ENCODE measurements around the gene CGNL1. TPM values are rescaled to one million over a fixed set of nuclear protein-coding genes. Genes with fewer than 3 reads are reported as not detected.
A peak's percentile ranks its signal among the peaks of the same experiment; 100 is the strongest.

CGNL1 gene
- total RNA-seq, 1 donor from 2014 or later: 11.0 TPM

DNA sequence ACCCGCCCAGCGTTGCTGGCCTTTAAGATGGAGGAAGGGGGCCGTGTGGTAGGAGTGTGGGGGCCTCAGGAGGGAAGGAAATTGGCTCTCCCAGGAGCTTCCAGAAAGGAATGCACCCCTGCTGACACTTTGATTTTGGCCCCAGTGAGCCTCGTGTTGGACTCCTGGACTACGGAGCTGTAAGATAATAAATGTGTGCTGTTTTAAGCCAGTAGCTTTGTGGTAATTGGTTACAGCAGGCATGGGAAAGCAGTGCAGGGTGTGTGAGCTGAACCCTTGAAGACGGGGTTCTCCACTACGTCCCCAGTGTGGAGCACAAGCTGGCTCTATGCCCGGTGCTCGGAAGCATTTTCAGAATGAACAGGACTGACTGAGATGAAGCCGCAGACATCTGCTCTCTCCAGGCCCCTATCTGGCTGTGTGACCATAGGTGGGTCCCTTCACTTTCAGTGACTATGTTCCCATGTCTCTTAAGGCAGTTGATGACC lies 22.9 kb upstream of the CGNL1 start:
- no peak for FAIRE-seq
- Histone ChIP-seq H3K9ac (ENCODE audit: low read length) (no peak overlapping the region), H3K27ac (ENCODE audit: low read depth, low read length) (no peak overlapping the region), H3K4me2 (ENCODE audit: low read length) (no peak overlapping the region), H3K79me2 (ENCODE audit: insufficient read depth, low read length) (no peaks in the 10 kb centered on the region), H3K9me3 (ENCODE audit: insufficient read depth, low read depth, low read length) (peaks cover 3% of the 10 kb centered on the region), H3K4me3 (ENCODE audit: insufficient read depth, low read depth, low read length) (no peak overlapping the region), H3K36me3 (ENCODE audit: insufficient read depth, low read length) (no peaks in the 10 kb centered on the region), H4K20me1 (ENCODE audit: insufficient read depth, low read length) (no peaks in the 10 kb centered on the region), H3K4me1 (ENCODE audit: insufficient read depth, low read length) (peaks cover 13% of the 10 kb centered on the region), H2AFZ (ENCODE audit: low read depth, low read length) (peak overlapping the region; percentile 9), H3K27me3 (ENCODE audit: insufficient read depth, low read length) (no peaks in the 10 kb centered on the region)
- H3K4me1 Mint-ChIP-seq (ENCODE audit: low read depth, unreplicated experiment): peaks cover 23% of the 10 kb centered on the region
- DNase-seq (ENCODE audit: low read depth): no peak
- H3K9me3 Mint-ChIP-seq (ENCODE audit: unreplicated experiment): no peaks in the 10 kb centered on the region
- peaks cover 1% of the 10 kb centered on the region for H3K36me3 Mint-ChIP-seq (ENCODE audit: low read depth, unreplicated experiment)
- TF ChIP-seq, protein P1, sequence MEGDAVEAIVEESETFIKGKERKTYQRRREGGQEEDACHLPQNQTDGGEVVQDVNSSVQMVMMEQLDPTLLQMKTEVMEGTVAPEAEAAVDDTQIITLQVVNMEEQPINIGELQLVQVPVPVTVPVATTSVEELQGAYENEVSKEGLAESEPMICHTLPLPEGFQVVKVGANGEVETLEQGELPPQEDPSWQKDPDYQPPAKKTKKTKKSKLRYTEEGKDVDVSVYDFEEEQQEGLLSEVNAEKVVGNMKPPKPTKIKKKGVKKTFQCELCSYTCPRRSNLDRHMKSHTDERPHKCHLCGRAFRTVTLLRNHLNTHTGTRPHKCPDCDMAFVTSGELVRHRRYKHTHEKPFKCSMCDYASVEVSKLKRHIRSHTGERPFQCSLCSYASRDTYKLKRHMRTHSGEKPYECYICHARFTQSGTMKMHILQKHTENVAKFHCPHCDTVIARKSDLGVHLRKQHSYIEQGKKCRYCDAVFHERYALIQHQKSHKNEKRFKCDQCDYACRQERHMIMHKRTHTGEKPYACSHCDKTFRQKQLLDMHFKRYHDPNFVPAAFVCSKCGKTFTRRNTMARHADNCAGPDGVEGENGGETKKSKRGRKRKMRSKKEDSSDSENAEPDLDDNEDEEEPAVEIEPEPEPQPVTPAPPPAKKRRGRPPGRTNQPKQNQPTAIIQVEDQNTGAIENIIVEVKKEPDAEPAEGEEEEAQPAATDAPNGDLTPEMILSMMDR (IDR thresholded peaks at IDR 0.05; ENCODE audit: insufficient read depth, low read depth, low read length): no peak
- TF ChIP-seq EZH2 (IDR thresholded peaks at IDR 0.05; ENCODE audit: insufficient read depth, low read length): no peak
- no peaks in the 10 kb centered on the region for H3K27me3 Mint-ChIP-seq (ENCODE audit: low read depth, unreplicated experiment)
- no peak overlapping the region for H3K4me3 Mint-ChIP-seq (ENCODE audit: unreplicated experiment)
- no peak overlapping the region for H3K27ac Mint-ChIP-seq (ENCODE audit: unreplicated experiment)

DNA sequence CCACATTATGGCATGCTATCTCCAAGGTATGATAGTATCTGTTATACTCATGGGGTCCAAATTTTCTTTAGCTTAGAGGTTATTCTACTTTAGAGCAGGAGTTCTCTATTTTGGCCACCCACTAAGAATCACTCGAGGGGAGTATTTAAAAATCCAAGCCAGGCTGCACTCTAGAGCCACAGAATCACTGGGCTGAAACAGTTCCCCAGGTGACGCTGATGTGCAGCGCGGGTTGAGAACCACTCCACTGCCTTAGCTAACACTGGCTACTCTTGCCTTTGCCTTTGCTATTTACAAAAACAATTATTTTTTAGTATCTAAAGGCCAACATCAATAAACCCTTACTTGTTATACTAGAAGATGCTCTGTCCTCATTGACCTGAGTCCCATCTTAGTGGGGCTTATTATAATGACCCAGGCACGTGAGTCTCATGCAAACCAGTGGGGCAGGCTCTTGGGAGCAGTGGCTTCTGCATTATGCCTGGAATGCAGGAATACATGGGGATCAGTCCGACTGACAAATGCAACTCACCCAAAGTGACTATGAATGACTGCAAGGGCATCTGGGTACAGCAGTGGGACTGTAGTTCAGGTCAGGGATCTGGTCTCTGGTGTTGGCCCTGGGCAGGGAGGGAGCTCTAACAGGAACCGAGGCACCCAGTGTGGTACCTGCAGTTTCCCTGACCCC lies 21.7 kb upstream of the CGNL1 start:
- Histone ChIP-seq H3K4me2 (ENCODE audit: low read length) (no peak overlapping the region), H3K36me3 (ENCODE audit: insufficient read depth, low read length) (no peaks in the 10 kb centered on the region), H3K9me3 (ENCODE audit: insufficient read depth, low read depth, low read length) (peaks cover 3% of the 10 kb centered on the region), H3K4me3 (ENCODE audit: insufficient read depth, low read depth, low read length) (no peak overlapping the region), H3K79me2 (ENCODE audit: insufficient read depth, low read length) (no peaks in the 10 kb centered on the region), H3K27ac (ENCODE audit: low read depth, low read length) (no peak overlapping the region), H3K9ac (ENCODE audit: low read length) (no peak overlapping the region), H4K20me1 (ENCODE audit: insufficient read depth, low read length) (no peaks in the 10 kb centered on the region), H3K4me1 (ENCODE audit: insufficient read depth, low read length) (peaks cover 13% of the 10 kb centered on the region), H3K27me3 (ENCODE audit: insufficient read depth, low read length) (no peaks in the 10 kb centered on the region), H2AFZ (ENCODE audit: low read depth, low read length) (no peak overlapping the region)
- Mint-ChIP-seq H3K27me3 (ENCODE audit: low read depth, unreplicated experiment) (no peaks in the 10 kb centered on the region), H3K4me3 (ENCODE audit: unreplicated experiment) (no peak overlapping the region), H3K36me3 (ENCODE audit: low read depth, unreplicated experiment) (peaks cover 1% of the 10 kb centered on the region), H3K9me3 (ENCODE audit: unreplicated experiment) (no peaks in the 10 kb centered on the region), H3K27ac (ENCODE audit: unreplicated experiment) (no peak overlapping the region), H3K4me1 (ENCODE audit: low read depth, unreplicated experiment) (peaks cover 25% of the 10 kb centered on the region)
- no peak for FAIRE-seq
- no peak for DNase-seq (ENCODE audit: low read depth)
- no peak for TF ChIP-seq EZH2 (IDR thresholded peaks at IDR 0.05; ENCODE audit: insufficient read depth, low read length)
- TF ChIP-seq, protein P1 (IDR thresholded peaks at IDR 0.05; ENCODE audit: insufficient read depth, low read depth, low read length): no peak

DNA sequence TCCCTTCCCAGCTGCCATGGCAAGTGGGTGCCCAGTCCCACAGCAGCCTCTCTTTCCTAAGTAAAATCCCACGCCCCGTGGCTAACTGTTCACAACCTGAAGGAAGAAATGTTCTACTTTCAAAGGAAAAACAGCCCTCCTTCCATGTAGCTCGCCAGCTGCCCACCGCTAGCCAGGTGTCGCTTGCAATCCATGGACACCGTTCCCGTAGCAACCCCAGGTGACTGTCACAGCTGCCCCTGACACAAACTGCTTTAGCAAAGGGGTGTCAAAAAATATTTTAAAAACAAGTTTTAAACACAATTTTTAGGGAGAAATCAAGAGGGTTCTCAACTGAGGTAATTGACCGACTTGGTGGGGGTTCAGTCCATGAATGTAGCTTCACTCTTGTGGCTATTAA lies 21.0 kb upstream of the CGNL1 start:
- Mint-ChIP-seq H3K36me3 (ENCODE audit: low read depth, unreplicated experiment) (peaks cover 1% of the 10 kb centered on the region), H3K27me3 (ENCODE audit: low read depth, unreplicated experiment) (no peaks in the 10 kb centered on the region), H3K9me3 (ENCODE audit: unreplicated experiment) (no peaks in the 10 kb centered on the region), H3K4me3 (ENCODE audit: unreplicated experiment) (no peak overlapping the region), H3K27ac (ENCODE audit: unreplicated experiment) (peak overlapping the region; percentile 34), H3K4me1 (ENCODE audit: low read depth, unreplicated experiment) (peaks cover 29% of the 10 kb centered on the region)
- no peaks in the 10 kb centered on the region for H3K36me3 ChIP-seq (ENCODE audit: insufficient read depth, low read length)
- FAIRE-seq (no peak), DNase-seq (ENCODE audit: low read depth) (no peak)
- no peak overlapping the region for H3K4me3 ChIP-seq (ENCODE audit: insufficient read depth, low read depth, low read length)
- no peaks in the 10 kb centered on the region for H3K27me3 ChIP-seq (ENCODE audit: insufficient read depth, low read length)
- no peak overlapping the region for H3K4me2 ChIP-seq (ENCODE audit: low read length)
- peaks cover 13% of the 10 kb centered on the region for H3K4me1 ChIP-seq (ENCODE audit: insufficient read depth, low read length)
- no peaks in the 10 kb centered on the region for H3K79me2 ChIP-seq (ENCODE audit: insufficient read depth, low read length)
- H3K9ac ChIP-seq (ENCODE audit: low read length): no peak overlapping the region
- no peaks in the 10 kb centered on the region for H4K20me1 ChIP-seq (ENCODE audit: insufficient read depth, low read length)
- H2AFZ ChIP-seq (ENCODE audit: low read depth, low read length): no peak overlapping the region
- H3K27ac ChIP-seq (ENCODE audit: low read depth, low read length): no peak overlapping the region
- H3K9me3 ChIP-seq (ENCODE audit: insufficient read depth, low read depth, low read length): peaks cover 3% of the 10 kb centered on the region
- no peak for TF ChIP-seq EZH2 (IDR thresholded peaks at IDR 0.05; ENCODE audit: insufficient read depth, low read length)

All from astrocyte (in vitro differentiated cells and primary cell).